CD4-positive, alpha-beta T cell treated with Interleukin-6 at 100 ng/mL for 8 hours (primary cell): ENCODE results near the gene SLC24A2.
"Not testable (repeated sequence)": the region's sequence is repeated elsewhere in the genome, so short reads cannot be mapped to it uniquely, and the experiment has no call there.

Experiments used
- DNase-seq: peaks from one replicate; pipeline ENCODE4 v3.0.0-alpha.2; 2020; ENCODE audit warnings: mixed read lengths, low spot score

The SLC24A2 gene

DNA sequence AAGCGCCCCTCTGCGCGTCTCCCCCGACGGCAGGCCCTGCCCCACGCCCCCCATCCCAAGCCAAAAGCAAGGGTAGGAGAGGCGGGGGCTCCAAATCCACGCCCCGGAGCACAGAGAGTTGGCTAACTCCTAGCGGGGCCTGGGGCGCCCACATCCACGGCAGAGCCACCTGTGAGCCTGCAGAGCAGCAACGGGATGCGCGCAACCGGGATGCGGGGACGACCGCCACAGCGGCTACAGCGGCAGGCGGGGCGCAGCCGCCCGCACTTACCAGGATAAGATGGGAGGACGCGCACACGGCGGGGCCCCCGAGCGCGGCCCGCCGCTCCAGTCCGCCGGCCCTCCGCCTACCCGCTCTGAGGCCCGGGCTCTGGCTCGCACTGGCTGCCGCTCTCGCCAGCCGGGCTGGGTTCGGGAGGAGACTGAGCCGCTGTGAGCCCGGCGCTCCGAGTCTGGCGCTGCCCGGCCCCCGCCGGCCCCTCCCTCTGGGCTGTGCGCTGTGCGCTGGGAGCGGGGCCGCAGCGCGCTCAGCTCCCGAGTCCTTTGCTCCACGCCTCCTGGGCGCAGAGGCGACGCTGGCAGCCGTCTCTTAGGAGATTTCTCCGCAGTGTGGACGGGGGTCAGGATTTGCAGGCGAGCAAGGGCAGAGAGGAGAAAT lies at the start of gene SLC24A2:
SLC24A2 (minus strand) TSS at position 424 of the 658 bp plus-strand sequence.
- no peak for DNase-seq

DNA sequence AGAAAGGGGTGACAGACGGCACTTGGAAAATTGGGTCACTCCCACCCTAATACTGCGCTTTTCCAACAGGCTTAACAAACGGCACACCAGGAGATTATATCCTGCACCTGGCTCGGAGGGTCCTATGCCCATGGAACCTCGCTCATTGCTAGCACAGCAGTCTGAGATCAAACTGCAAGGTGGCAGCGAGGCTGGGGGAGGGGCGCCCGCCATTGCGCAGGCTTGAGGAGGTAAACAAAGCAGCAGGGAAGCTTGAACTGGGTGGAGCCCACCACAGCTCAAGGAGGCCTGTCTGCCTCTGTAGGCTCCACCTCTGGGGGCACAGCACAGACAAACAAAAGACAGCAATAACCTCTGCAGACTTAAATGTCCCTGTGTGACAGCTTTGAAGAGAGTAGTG lies 44.5 kb upstream of the SLC24A2 start:
- not testable (repeated sequence) for DNase-seq

DNA sequence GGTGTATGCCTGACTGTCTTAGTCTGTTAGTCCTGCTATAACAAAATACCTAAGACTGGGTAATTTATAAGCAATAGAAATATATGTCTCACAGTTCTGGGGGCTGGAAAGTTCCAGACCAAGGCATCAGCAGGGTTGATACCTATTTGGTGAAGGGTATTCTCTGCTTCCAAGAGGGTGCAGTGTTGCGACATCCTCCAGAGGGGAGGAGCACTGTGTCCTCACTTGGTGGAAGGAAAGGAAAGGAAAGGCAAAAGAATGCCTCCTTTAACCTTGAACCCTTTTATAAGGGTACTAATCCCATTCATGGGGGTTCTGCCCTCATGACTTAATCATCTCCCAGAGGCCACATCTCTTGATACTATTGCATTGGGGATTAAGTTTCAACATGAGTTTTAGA lies 42.0 kb upstream of the SLC24A2 start:
- DNase-seq, result no peak

DNA sequence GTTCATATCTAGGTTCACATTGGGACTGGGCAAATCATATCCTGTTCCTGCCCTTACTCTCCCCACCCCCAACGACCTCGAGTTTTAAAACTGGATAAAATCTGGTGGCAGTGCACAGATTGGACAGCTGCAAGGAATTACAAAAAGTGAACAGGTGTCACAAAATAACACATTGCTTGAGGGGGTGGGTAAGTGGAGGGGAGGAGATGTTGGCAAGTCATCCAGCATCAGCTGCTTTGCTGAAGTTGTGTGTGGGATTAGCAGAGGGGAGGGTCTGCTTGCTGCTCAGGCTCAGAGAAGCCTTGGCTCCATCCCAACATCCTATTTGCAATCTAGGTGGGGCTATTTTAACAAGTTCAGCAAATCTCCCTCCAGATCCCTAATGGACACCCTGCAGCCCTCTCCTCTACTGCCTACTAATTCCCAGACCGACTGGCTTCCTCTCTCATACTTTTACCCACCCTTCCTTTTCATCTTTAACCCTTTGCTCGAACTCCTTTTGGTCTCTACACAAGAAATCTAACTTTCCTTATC lies 39.8 kb upstream of the SLC24A2 start:
- no peak for DNase-seq

DNA sequence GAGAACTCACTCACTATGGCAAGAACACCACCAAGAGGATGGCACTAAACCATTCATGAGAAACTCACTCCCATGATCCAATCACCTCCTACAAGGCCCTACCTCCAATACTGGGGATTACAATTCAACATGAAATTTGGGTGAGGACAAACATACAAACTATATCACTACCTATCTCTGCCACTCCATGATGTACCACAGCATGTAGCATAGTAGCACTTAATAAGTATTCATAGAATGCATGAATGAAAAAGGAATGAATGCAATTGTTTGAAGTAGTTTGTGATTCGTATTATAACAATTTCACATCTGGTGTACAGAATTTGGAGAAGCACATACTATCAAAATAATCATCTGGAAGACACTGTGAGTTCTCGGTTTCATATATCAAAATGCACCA lies 27.9 kb upstream of the SLC24A2 start:
- DNase-seq, result no peak

DNA sequence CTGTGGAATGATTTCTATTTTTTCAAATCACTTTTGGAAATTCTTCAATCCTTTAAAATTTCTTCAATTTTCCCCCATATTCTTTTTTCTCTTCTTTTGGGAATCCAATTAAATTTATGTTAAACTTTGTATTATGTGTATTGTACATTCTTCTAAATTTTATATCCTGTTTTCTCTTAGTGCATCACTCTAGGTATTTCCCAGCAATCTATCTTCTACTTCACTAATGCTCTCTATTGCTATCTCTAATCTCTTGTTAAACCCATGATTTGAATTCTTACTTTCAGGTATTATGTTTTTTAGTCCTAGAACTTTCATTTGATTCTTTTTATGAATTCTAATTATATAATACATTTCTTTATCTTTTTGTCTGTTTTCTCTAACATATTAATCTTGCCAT lies 23.4 kb upstream of the SLC24A2 start:
- no peak for DNase-seq

DNA sequence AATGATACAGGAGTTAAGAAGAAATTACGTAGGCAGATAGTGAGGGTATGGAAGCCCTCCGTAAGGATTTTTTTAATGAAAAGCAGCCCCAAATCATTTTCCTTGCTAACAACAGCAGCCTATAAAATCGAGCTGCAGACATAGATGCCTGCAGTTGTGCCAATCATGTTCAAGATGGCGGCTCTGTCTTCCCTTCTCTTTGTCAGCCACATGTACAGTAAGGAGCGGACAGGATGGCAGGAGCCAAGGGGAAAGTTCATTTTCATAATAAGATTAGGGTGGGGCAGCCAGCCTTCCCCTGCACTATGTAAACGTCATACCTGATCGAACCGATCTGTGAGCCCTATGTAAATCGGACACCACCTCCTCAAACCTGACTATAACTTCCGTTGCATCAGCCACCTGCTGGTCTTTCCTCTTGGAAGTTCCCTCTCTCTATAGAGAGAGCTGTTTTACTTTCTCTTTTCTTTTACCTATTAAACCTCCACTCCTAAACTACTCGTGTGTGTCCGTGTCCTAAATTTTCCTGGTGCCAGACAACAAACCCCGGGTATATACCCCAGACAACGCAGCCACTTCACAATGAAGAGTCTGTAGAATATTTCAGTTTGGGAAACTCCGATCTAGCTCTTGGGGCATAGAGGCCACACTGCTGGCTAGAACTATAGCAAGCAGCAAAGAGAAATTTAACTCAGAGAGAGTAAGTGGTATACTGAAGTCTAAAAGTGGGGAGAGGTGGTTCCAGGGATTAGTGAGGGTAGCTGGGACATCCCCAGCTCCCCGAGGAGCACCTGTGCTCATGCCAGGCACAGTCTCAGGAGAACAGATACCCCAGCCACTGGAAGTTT lies 20.8 kb upstream of the SLC24A2 start:
- no peak for DNase-seq

DNA sequence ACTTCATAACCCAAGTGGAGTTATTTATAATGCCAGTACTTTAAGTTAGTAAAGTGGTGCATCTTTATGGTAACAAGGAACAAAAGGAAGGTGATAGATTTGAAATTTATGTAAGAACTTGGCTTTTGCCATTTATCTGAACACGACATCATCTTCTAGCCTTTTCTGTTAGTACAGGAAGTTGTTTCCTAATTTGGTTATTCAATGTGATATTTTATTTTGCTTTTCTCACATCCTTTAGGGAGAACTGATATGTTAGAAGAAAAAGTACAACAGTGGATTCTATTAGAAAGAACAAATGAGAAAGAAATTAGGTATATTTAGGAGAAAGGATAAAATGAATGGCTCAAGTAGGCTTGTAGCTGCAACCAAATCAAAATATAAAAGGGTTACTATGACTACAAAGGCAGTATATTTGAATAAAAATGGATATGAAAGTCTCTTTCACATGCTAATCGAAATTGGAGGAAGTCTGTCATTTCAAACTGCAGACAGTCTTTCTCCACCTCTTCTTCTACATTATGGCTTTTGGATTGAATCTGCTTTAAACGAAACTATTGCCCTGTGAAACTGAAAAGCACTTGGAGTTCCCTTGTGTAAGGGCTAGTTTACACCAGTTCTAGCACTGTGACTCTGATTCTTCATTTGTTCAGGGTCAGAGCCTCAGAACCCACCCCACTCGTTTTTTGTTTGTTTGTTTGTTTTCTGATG lies 18.5 kb upstream of the SLC24A2 start:
- no peak for DNase-seq

DNA sequence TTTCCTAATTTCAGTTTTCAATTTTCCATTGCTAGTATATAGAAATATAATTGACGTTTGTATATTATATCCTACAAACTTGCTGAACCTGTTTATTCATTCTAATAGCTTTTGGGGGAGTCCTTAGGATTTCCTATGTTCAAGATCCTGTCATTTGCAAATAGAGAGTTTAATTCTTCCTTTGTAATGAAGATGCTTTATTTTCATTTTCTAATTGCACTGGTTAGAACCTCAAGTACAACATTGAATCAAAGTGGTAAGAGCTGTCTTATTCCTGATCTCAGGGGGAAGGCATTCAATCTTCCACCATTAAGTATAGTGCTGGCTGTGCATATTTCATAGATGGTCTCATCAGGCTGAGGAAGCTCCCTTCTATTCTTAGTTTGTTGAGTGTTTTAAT lies 15.6 kb upstream of the SLC24A2 start:
- DNase-seq, result no peak

DNA sequence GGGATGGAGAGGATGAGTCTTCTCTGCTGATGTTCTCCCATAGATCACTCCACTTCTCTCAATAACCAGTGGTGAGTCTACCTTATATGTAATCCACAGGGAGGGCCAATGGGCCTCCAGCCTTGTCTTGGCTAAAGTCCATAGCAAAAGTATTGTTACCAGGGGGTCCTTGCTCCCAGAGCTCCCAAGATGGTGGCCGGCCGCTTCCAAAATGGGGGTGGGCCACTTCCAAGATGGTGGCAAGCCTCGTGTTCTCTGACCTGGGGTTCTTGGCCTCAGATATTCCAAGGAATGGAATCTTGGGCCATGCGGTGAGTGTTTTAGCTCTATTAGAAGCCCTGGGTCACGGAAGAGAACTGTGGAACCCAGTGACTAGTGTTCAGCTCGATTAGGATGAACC lies 12.0 kb upstream of the SLC24A2 start:
- no peak for DNase-seq

DNA sequence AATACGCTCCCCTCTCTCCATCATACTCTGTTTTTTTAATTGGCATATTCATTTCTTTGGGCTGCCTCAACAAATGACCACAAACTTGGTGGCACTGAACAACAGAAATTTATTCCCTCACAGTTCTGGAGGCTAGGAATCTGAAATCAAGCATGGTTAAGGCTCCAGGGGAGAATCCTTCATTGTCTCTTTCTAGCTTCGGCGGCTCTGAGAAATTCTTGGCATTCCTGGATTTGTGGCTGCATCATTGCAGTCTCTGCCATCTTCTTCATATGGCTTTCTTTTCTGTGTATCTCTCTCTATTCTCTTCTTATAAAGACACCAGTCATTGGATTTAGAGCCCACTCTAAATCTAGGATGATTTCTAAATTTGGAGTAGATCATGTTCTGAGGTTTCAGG lies 10.9 kb upstream of the SLC24A2 start:
- no peak for DNase-seq

DNA sequence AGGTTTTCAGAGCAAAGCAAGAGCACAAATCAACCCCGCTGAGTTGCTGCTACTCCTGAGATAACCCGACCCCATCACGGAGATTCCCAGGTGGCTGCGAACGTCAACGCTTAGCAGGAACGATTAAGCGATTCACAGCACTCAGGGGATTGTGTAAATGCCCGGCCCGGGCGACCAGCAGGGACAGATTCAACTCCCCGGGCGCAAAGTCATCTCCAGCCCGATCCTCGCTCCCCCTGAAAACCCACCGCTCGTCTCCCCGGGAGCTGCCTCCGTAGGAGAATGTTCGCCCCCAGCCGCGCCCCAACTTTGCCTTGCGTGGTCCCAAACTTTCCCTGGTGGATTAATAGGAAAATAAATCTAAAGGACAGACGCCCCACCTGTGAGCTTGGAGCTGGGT lies 685 bp downstream of the SLC24A2 start:
- DNase-seq, result no peak

DNA sequence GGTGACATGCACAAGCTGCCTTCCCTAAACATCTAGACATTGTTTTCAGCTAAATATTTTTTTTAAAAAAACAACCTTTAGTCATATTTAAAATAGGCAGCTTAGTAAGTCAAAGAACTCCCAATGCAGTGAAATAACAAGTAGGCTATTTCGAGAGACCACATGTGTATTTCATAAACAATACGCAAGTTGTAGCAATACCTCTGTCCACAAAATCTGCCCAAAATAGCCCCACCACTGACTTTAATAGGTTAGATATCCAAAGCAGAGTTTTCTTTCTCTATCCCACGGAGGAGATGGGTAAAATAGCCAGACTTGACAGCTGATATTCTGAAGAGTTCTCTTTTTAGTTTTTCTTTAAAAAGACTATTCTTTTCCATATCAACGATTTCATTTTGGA lies 1.2 kb downstream of the SLC24A2 start:
- DNase-seq, result no peak

DNA sequence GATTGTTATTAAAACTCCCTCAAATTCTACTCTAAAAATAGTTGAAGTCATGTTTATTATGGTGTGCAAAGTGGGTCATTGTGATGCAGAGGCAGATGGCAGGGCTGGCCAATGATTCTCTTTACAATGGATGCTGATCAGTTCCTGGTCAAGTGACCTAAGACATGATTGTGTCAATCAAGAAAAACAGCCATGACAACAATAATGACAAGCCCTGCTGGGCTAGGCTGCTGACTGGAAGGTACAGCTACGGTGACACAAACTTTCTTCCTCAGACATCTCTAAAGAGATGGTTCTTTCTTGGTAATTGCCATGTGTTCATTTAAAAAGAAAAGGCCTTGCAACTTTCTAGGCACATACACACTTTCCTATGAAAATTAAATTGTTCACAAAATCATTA lies 3.6 kb downstream of the SLC24A2 start:
- no peak for DNase-seq

DNA sequence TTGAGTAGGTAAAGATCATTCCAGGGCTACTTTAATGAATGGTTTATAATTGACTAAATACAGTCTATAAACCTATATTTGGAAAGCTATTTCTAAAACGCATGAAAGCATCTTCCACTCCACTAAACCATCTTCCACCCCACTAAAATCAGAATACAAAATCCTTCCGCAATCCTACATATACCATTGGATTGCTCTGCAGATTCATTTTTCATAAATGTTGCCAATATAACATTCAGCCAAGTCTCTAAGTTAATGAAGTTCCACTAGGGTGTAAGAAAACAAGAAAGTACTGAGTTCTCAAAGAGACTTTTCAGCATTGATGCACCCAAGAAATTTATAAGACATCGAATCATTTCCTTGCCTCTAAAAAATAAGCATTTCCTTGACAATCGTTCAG lies 4.7 kb downstream of the SLC24A2 start:
- no peak for DNase-seq

DNA sequence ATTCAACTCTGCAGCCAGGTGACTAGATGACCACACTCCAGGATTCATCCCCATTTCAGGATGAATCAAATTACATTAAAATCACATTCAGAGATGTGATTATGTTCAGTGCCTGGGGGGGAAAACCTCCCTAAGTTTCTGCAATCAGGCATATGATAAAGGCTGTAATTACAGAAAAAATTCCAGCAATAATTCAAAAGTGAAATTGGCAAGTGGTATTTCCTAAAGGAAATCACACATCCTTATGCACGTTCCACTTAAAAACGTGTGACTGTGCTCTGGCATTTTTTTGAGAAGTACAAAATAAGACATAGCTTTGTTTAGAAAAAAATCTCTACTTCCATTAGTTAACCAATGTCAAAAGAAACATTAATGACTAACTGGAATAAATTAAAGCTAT lies 5.3 kb downstream of the SLC24A2 start:
- DNase-seq, result no peak

DNA sequence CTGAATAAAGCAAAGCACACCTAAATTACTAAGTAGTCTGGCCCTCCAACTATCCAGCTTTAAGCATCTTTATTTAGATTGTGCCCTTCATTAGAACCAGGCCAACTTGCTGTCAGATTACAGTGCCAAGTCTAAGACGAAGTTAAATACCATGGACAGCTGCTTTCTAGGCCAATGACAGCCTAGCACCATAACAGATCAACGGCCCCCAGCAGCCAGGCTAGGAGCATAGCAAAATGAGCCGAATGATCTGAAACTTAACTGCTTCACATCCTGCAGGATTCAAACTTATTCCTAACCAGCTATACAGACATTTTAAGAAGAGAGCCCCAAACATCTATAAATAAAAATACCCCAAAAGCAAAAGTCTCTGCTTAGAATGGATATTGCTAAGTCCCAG lies 6.8 kb downstream of the SLC24A2 start:
- no peak for DNase-seq

DNA sequence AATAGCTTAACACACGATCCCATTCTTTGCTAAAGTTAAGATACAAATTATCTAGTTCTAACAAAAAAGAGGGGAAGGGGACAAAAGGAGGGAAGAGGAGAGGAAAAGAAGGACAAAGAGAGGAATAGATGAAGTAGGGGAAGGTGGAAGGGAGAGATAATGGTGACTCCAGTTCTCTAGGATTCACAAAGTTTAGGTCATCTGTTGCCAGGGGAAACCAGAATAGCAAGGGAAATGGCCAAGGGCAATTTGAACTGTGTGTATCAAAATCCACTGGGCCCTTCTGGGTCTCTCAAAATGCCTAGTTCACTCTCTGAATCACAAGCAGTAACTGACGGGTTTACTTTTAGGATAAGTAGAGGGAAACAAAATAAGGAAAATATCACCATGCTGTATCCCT lies 7.6 kb downstream of the SLC24A2 start:
- no peak for DNase-seq

DNA sequence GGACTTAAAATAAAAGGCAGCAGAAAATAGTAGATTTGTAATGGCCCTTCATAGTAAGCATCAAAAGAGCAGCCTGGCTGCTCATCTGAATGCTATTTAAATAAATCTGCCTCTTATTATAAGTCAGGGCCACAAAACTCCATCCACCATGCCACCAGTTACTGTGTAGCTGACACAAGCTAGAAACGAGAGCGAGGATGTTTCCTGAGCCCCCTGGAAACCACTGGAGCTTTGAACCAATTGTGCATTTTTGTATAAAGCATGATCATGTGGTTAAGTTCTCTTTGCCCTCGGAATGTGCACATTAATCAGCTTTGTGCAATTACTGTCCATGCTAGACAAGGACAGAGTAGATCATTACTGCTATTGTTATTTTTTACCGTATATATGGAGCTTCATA lies 17.4 kb downstream of the SLC24A2 start:
- no peak for DNase-seq

DNA sequence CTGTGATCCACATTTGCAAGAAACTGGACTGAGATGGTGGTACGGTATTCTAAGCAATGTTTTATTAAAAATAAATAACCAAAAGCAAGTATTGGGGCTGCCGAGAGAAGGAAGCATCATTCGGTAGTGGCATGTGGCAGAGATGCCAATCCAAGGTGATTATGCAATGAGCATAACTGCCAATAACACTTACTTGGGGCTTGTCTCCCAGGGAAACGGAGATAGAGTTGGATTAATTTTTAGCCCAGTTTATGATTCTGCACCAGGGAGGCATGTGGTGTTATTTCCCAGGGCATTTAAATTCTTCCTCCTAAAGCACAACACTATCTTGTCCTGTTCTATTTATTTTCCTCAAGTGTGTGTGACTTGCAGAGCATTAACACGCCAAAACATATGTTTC lies 17.9 kb downstream of the SLC24A2 start:
- no peak for DNase-seq

DNA sequence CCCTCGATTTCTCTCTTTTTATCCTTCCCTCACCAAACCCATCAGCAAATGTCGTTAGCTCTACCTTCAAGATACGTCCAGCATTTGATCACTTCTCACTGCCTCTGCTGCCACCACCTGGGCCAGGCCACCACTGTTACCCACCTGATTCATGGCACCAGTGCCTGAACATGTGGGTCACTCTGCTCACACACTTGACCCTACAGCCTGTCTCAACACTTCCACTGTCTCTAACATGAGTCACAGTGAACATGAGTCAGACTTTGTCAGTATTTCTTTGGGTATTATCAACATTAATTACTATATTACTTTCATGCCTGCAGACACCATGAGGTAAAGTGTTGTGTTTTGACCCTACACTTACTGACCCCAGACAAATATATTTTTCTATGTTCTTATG lies 19.6 kb downstream of the SLC24A2 start:
- no peak for DNase-seq

DNA sequence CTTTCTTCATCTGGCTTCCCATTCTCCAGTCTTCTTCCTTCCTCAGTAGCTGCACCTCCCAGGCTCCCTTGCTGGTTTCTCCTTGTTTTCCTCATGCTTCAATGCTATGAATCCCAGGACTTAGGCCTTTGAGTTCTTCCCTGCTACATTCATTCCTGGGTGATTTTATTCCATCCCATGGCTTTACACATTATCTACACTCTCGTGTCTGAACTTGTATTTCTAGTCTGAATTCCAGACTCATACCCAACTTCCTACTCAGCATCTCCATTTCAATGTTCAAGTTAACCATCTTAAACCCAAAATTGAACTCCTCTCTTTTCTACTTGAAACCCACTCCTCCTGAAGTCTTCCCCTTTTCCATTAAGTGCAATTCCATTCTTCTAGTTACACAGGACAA lies 20.0 kb downstream of the SLC24A2 start:
- DNase-seq, result no peak

DNA sequence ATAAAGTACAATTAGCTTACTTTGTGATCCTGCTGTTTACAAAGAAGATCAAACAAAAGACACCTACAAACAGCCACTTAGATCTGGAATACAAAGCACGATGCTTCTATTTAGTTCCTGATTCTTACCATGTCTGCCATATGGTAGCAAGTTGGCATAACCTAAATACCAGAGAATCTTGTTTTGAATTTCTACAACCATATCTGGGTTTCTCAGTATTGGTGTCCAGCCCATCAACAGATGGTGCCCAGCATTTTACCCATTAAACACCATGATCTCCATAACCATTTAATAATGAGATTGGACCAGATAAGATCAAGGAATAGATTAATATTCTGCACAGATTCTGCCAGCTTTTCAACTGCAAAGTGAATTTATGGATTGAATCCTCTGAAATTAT lies 29.8 kb downstream of the SLC24A2 start:
- DNase-seq, result no peak
